GM18519 (cell line): ENCODE data around the gene SMIM29.
A peak's percentile ranks its signal among the peaks of the same experiment; 100 is the strongest.
"Not testable (repeated sequence)": the region's sequence is repeated elsewhere in the genome, so short reads cannot be mapped to it uniquely, and the experiment has no call there.

Experiments used
- ATAC-seq: cut with Tn5 transposase; IDR thresholded peaks from one replicate; pipeline ENCODE4 v1.9.1; 2021; ENCODE audit warnings: mild to moderate bottlenecking, moderate library complexity; ENCODE audit not compliant: unreplicated experiment, low FRiP score

The SMIM29 gene

GRCh38 chr6:34269658-34270341 is 21.0 kb upstream of the SMIM29 start:
- not testable (repeated sequence) for ATAC-seq

- not testable (repeated sequence) for ATAC-seq
Observed at GRCh38 chr6:34269132-34269531, 20.3 kb upstream of the SMIM29 start.

DNA sequence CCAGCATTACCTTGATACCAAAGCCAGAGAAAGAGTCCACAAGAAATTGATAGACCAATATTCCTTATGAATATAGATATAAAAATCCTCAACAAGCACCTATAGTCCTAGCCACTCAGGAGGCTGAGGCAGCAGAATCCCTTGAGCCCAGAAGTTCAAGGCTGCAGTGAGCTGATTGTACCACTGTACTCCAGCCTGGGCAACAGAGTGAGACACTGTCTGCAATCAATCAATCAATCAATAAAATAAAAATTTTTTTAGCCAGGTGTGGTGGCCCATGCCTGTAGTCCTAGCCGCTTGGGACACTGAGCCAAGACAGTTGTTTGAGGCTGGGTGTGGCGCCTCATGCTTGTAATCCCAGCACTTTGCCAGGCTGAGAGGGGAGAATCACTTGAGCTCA is 18.9 kb upstream of the SMIM29 start:
- ATAC-seq: no peak

DNA sequence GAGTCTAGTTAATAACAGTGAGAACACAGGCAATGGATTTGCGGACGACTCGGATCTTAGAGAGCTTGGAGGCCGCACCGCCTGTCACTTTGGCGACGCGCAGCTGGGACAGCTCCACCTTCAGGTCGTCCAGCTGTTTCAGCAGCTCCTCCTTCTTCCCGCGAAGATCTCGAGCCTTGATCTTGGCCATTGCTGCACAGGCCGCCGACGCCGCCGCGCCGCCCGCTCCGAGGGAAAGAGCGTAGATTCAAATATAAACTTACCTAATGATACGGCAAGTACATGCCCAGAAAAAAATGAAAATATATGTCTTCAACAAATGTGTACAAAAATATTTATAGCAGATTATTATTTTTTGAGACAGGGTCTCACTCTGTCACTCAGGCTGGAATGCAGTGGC is 14.7 kb upstream of the SMIM29 start:
- ATAC-seq: not testable (repeated sequence)

DNA sequence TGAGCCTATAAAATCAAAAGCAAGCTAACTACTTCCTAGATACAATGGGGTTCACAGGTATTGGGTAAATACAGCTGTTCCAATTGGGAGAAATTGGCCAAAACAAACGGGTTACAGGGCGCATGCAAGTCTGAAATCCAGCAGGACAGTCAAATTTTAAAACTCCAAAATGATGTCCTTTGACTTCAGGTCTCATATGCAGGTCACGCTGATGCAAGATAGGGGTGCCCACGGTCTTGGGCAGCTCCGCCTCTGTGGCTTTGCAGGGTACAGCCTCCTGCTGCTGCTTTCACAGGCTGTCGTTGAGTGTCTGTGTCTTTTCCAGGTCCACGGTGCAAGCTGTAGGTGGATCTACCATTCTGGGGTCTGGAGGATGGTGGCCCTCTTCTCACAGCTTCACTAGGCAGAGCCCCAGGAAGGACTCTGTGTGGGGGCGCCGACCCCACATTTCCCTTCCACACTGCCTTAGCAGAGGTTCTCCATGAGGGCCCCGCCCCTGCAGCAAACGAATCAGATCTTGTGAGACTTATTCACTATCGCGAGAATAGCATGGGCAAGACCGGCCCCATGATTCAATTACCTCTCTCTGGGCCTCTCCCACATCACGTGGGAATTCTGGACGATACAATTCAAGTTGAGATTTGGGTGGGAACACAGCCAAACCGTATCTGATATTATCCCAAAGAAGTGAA is 11.9 kb upstream of the SMIM29 start:
- ATAC-seq: no peak

DNA sequence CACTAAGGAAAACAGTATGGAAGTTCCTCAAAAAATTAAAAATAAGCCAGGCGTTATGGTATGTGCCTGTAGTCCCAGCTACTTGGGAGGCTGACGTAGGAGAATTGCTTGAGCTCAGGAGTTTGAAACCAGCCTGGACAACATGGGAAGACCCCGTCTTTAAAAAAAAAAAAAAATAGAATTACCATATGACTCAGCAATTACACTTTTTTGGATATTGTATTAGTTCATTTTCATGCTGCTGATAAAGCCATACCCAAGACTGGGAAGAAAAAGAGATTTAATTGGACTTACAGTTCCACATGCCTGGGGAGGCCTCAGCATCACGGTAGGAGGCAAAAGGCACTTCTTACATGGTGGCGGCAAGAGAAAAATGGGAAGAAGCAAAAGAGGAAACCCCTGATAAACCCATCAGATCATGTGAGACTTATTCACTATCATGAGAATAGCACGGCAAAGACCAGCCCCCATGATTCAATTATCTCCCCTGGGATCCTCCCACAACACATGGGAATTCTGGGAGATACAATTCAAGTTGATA is 10.8 kb upstream of the SMIM29 start:
- ATAC-seq: no peak

- not testable (repeated sequence) for ATAC-seq
Observed at GRCh38 chr6:34252395-34252794, 3.6 kb upstream of the SMIM29 start.

- no peak for ATAC-seq
Observed at GRCh38 chr6:34249469-34250261, 859 bp upstream of the SMIM29 start.

GRCh38 chr6:34248198-34248726 is 544 bp downstream of the SMIM29 start:
- peak; percentile 5 for ATAC-seq

- no peak for ATAC-seq
Observed at GRCh38 chr6:34247481-34248197, 1.2 kb downstream of the SMIM29 start.

DNA sequence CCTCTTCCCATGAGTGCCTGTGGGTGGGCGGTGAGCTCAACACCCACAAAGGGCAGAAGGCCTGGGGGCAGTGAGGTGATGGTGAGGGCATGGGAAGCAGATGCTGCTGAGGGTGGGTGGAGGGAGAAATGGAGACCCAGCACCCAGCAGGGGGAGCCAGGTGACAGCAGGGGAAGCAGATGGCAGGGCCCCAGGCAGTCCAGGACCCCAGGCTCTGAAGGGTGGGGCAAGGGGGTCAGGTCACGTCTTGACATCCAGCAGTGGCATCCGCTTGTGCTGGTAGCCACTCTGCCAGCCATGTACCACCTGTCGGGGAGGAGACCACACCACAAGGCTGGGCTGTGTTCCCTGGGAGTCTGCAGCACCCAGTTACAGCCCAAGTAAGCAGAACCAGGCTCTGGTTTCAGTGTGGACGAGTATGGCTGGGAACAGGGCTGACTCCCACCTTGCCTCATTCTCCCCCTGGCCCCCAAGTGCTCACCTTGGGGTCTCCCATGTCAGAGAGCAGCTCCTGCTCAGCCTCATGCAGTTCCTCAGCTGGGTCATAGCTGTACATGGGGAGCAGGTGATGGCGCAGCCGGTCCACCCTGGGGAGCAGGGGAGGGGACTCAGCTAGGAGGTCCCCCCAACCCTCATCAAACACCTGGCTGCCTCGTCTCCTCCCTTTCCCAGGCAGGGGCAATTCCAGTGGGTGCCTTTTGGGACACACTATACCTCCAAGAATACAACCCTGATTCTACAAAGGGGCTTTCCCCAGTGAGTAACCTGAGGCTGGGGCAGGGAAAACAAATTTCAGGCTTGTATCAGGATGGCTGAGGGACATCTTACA is 2.0 kb downstream of the SMIM29 start:
- no peak for ATAC-seq

- no peak for ATAC-seq
Observed at GRCh38 chr6:34246249-34246562, 2.6 kb downstream of the SMIM29 start.

DNA sequence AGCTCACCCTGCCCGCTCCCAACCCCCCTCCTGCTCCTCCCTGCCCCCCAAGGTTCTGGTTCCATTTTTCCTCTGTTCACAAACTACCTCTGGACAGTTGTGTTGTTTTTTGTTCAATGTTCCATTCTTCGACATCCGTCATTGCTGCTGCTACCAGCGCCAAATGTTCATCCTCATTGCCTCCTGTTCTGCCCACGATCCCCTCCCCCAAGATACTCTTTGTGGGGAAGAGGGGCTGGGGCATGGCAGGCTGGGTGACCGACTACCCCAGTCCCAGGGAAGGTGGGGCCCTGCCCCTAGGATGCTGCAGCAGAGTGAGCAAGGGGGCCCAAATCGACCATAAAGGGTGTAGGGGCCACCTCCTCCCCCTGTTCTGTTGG is 3.1 kb downstream of the SMIM29 start:
- ATAC-seq: not testable (repeated sequence)

DNA sequence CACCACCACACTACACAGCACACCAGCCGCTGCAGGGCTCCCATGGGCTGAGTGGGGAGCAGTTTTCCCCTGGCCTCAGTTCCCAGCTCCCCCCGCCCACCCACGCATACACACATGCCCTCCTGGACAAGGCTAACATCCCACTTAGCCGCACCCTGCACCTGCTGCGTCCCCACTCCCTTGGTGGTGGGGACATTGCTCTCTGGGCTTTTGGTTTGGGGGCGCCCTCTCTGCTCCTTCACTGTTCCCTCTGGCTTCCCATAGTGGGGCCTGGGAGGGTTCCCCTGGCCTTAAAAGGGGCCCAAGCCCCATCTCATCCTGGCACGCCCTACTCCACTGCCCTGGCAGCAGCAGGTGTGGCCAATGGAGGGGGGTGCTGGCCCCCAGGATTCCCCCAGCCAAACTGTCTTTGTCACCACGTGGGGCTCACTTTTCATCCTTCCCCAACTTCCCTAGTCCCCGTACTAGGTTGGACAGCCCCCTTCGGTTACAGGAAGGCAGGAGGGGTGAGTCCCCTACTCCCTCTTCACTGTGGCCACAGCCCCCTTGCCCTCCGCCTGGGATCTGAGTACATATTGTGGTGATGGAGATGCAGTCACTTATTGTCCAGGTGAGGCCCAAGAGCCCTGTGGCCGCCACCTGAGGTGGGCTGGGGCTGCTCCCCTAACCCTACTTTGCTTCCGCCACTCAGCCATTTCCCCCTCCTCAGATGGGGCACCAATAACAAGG is 3.6 kb downstream of the SMIM29 start:
- ATAC-seq: not testable (repeated sequence)

GRCh38 chr6:34243901-34244884 is 4.6 kb downstream of the SMIM29 start:
- ATAC-seq: no peak

DNA sequence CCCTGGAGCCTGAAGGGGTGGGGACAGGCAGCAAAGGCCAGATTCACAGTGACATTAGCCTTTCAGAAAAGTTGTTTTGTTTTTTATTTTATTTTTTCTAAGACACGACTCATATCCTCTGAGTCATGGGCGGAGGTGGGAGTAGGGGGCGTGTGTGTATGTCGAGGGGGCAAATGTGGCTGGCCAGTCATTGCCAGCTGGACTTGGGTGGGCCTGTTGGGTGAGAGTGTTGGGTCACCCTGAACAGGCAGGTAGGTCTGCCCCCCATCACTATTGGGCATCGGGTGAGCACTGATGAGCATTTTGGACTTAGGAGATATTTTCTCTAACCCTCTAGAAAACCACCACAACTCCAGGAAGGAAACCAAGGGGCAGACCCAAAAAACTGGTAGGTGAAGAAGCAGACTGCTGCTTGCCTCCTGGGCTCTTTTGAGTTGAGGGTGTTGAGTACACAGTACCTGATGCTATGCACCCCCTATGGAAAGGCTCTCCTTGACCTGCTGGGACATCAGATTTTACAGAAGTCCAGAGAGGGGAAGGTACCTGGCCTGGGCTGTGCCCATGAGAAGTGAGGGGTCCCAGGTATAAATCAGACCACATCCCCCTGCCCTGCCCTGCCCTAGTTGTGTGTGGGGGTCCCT is 5.6 kb downstream of the SMIM29 start:
- ATAC-seq: no peak
